ENCODE measurements around the gene CCND3.

CCND3 gene

GRCh38 chr6:41966214-41966920 is 24.8 kb upstream of the CCND3 start:
- Histone ChIP-seq H3K4me1 (ENCODE audit: insufficient read depth, low read length) (peaks cover 30% of the 10 kb centered on the region), H3K9ac (ENCODE audit: low read depth, low read length) (peak overlapping the region; percentile 47; the same call in 1 of the 2 replicates), H3K27me3 (ENCODE audit: insufficient read depth, low read length) (peaks cover 6% of the 10 kb centered on the region; the same call in 1 of the 2 replicates), H3K4me3 (ENCODE audit: low read length) (no peak overlapping the region), H3K27ac (ENCODE audit: low read length) (peak overlapping the region; percentile 5), H3K9me3 (ENCODE audit: insufficient read depth, low read depth, low read length) (no peaks in the 10 kb centered on the region), H3K36me3 (ENCODE audit: insufficient read depth, low read depth, low read length) (no peaks in the 10 kb centered on the region)

DNA sequence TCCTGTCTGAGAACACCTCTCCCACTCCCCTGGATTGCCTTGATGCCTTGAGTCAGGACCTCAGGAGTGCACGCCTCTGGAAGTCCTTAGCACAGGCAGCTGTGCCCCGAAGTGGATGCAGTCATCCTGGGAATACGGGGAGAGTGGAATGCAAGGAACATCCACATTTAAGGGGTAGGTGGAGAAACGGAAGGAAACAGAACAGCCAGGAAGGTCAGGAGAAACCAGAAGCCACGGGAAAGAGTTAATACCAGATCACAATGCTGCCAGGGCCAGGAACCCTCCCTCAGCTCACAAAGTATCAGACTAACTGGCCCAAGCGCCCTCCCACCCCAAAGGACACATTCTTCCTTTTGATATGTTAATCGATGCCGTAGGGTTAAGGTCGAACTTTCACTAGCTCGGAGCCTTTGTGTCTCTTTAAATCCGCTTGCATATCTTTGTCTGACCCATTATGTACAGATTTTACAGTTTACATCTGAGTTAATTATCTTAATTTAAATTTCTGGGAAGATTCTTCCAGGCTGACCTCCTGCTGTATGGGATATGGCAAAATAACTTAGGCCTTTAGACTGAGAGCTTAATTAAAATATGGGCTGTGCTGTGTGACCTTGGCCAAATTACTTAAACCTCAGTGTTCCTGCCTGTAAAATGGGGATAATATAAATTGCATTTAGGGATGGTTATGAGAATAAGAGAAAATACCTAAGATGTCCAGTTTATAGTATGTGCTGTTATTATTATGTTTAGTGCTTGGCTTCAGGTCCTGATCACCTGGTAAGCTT is 24.0 kb upstream of the CCND3 start:
- peaks cover 30% of the 10 kb centered on the region for H3K4me1 ChIP-seq (ENCODE audit: insufficient read depth, low read length)
- peak overlapping the region; percentile 24; the same call in 1 of the 2 replicates for H3K4me3 ChIP-seq (ENCODE audit: low read length)
- no peaks in the 10 kb centered on the region for H3K9me3 ChIP-seq (ENCODE audit: insufficient read depth, low read depth, low read length)
- peak overlapping the region; percentile 20 for H3K27ac ChIP-seq (ENCODE audit: low read length)
- H3K36me3 ChIP-seq (ENCODE audit: insufficient read depth, low read depth, low read length): no peaks in the 10 kb centered on the region
- H3K9ac ChIP-seq (ENCODE audit: low read depth, low read length): peak overlapping the region; percentile 47; the same call in 1 of the 2 replicates
- H3K27me3 ChIP-seq (ENCODE audit: insufficient read depth, low read length): peaks cover 6% of the 10 kb centered on the region; the same call in 1 of the 2 replicates

DNA sequence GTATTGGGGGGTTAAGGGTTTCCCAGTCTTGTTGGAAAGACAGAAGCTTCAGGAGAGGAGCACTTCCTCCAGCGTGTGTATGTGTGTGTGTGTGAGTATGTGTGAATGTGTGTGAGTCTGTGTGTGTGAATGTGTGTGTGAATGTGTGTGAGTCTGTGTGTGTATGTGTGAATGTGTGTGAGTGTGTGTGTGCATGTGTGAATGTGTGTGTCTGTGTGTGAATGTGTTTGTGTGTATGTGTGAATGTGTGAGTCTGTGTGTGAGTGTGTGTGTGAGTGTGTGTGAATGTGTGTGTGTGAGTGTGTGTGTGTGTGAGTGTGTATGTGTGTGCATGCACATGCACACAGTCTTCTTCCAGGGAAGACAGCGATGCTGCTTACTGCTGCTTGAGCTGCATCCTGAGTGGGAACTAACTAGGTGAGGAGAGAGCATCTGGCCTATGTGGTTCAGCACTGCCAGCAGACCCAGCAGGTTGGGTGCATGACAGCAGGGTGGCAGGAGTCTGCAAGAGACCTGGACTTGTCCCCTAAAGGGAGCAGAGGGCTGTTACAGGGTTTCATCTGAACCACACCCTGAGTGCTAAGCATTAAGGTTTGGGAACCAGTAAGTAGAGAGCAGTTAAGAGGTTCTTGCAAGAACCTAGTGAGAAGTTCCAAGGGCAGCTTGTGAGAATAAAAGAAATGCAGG is 22.7 kb upstream of the CCND3 start:
- H3K4me1 ChIP-seq (ENCODE audit: insufficient read depth, low read length): peaks cover 30% of the 10 kb centered on the region
- no peak overlapping the region for H3K27ac ChIP-seq (ENCODE audit: low read length)
- H3K9me3 ChIP-seq (ENCODE audit: insufficient read depth, low read depth, low read length): no peaks in the 10 kb centered on the region

DNA sequence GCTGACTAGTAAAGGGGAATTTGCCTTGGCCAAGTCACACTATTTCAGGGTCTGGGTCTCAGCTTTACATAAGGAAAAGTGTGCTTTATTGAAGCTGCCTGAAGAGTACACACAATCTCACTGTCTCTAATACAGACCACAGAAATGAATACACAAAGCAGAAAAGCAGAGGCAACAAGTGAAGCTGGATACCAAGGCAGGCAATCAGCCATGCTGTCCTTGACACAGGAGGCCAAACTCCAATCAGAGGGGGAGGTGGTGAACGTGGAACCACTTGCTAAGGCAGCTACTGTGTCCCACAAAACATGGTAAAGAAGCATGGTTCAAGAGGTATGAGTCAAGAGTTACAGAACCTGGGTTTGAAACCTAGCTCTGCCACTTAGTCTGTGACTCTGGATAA is 21.8 kb upstream of the CCND3 start:
- H3K9me3 ChIP-seq (ENCODE audit: insufficient read depth, low read depth, low read length): no peaks in the 10 kb centered on the region
- H3K4me1 ChIP-seq (ENCODE audit: insufficient read depth, low read length): peaks cover 30% of the 10 kb centered on the region
- no peaks in the 10 kb centered on the region for H3K36me3 ChIP-seq (ENCODE audit: insufficient read depth, low read depth, low read length)
- no peak overlapping the region for H3K9ac ChIP-seq (ENCODE audit: low read depth, low read length)
- H3K27me3 ChIP-seq (ENCODE audit: insufficient read depth, low read length): peaks cover 6% of the 10 kb centered on the region; the same call in 1 of the 2 replicates
- no peak overlapping the region for H3K27ac ChIP-seq (ENCODE audit: low read length)
- no peak overlapping the region for H3K4me3 ChIP-seq (ENCODE audit: low read length)

More for the DNA sequence above, 22.7 kb upstream of the CCND3 start:
- Histone ChIP-seq H3K36me3 (ENCODE audit: insufficient read depth, low read depth, low read length) (no peaks in the 10 kb centered on the region), H3K9ac (ENCODE audit: low read depth, low read length) (peak overlapping the region; percentile 18; the same call in 1 of the 2 replicates), H3K27me3 (ENCODE audit: insufficient read depth, low read length) (peaks cover 6% of the 10 kb centered on the region; the same call in 1 of the 2 replicates), H3K4me3 (ENCODE audit: low read length) (no peak overlapping the region)

- no peak overlapping the region for H3K27ac ChIP-seq (ENCODE audit: low read length)
- peaks cover 12% of the 10 kb centered on the region for H3K4me1 ChIP-seq (ENCODE audit: insufficient read depth, low read length)
- H3K27me3 ChIP-seq (ENCODE audit: insufficient read depth, low read length): peaks cover 6% of the 10 kb centered on the region; the same call in 1 of the 2 replicates
- H3K4me3 ChIP-seq (ENCODE audit: low read length): no peak overlapping the region
- H3K9me3 ChIP-seq (ENCODE audit: insufficient read depth, low read depth, low read length): no peaks in the 10 kb centered on the region
- H3K9ac ChIP-seq (ENCODE audit: low read depth, low read length): no peak overlapping the region
- no peaks in the 10 kb centered on the region for H3K36me3 ChIP-seq (ENCODE audit: insufficient read depth, low read depth, low read length)
Measured at GRCh38 chr6:41960028-41960427, 18.4 kb upstream of the CCND3 start.

- H3K36me3 ChIP-seq (ENCODE audit: insufficient read depth, low read depth, low read length): no peaks in the 10 kb centered on the region
- H3K27ac ChIP-seq (ENCODE audit: low read length): no peak overlapping the region
- H3K9ac ChIP-seq (ENCODE audit: low read depth, low read length): no peak overlapping the region
- H3K9me3 ChIP-seq (ENCODE audit: insufficient read depth, low read depth, low read length): no peaks in the 10 kb centered on the region; the same call in 1 of the 2 replicates
- H3K4me3 ChIP-seq (ENCODE audit: low read length): no peak overlapping the region
- H3K4me1 ChIP-seq (ENCODE audit: insufficient read depth, low read length): no peaks in the 10 kb centered on the region
- H3K27me3 ChIP-seq (ENCODE audit: insufficient read depth, low read length): peaks cover 3% of the 10 kb centered on the region; the same call in 1 of the 2 replicates
Measured at GRCh38 chr6:41958022-41958856, 16.6 kb upstream of the CCND3 start.

DNA sequence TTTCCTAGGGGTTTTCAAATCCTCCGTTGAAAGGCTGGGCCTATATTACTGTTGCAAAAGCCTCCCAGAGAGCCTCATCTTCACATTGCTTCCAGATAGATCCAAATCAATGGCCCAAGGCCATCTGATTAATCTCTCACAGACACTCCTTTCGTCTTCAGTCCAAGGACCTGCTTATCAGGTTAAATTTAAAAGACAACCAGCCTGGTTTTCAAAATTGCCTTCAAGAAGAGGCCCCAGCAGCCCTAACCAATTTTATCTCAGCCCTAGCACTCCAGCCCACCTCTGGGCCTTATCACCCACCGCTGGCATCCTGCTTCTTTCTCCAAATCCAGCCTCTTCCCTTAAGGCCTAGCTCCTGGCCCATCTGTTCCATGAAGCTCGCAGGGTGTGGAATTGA is 15.5 kb upstream of the CCND3 start:
- Histone ChIP-seq H3K27ac (ENCODE audit: low read length) (no peak overlapping the region), H3K9me3 (ENCODE audit: insufficient read depth, low read depth, low read length) (no peaks in the 10 kb centered on the region; the same call in 1 of the 2 replicates), H3K9ac (ENCODE audit: low read depth, low read length) (no peak overlapping the region), H3K4me3 (ENCODE audit: low read length) (no peak overlapping the region), H3K27me3 (ENCODE audit: insufficient read depth, low read length) (no peaks in the 10 kb centered on the region), H3K4me1 (ENCODE audit: insufficient read depth, low read length) (no peaks in the 10 kb centered on the region), H3K36me3 (ENCODE audit: insufficient read depth, low read depth, low read length) (no peaks in the 10 kb centered on the region)

DNA sequence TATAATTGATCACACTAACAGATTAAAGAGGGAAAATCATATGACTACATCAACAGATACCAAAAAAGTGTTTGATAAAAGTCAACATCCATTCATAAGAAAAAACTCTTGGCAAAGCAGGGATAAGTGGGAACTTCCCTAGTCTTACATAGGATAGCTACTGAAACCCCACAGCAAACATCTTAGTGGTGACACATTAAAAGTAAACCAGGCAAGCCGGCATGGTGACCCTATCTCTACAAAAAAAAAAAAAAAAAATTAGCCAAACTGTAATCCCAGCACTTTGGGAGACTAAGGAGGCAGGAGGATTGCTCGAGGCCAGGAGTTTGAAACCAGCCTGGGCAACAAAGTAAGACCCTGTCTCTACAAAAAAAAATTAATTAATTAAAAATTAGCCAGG is 13.8 kb upstream of the CCND3 start:
- Histone ChIP-seq H3K27ac (ENCODE audit: low read length) (no peak overlapping the region), H3K4me1 (ENCODE audit: insufficient read depth, low read length) (no peaks in the 10 kb centered on the region), H3K4me3 (ENCODE audit: low read length) (no peak overlapping the region), H3K9ac (ENCODE audit: low read depth, low read length) (no peak overlapping the region), H3K36me3 (ENCODE audit: insufficient read depth, low read depth, low read length) (no peaks in the 10 kb centered on the region), H3K27me3 (ENCODE audit: insufficient read depth, low read length) (no peaks in the 10 kb centered on the region), H3K9me3 (ENCODE audit: insufficient read depth, low read depth, low read length) (no peaks in the 10 kb centered on the region; the same call in 1 of the 2 replicates)

DNA sequence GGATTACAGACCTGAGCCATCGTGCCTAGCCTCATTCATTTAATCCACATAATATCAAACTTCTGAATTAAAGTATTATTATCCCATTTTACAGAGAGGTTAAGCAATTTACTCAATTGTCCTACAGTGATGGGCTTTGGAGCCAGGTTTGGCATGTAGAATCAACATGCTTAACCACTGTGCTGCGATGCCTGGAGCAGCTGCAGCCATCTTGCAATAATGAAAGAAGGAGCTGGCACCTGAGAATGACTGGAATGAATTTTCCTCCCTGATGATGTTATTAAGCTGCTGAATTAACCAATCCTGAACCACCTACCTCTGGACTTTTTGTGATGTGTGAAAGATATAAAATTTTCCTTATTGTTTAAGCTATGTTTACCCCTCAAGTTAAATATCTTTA is 13.1 kb upstream of the CCND3 start:
- Histone ChIP-seq H3K9ac (ENCODE audit: low read depth, low read length) (no peak overlapping the region), H3K4me3 (ENCODE audit: low read length) (no peak overlapping the region), H3K9me3 (ENCODE audit: insufficient read depth, low read depth, low read length) (no peaks in the 10 kb centered on the region; the same call in 1 of the 2 replicates), H3K27me3 (ENCODE audit: insufficient read depth, low read length) (no peaks in the 10 kb centered on the region), H3K36me3 (ENCODE audit: insufficient read depth, low read depth, low read length) (no peaks in the 10 kb centered on the region), H3K27ac (ENCODE audit: low read length) (no peak overlapping the region), H3K4me1 (ENCODE audit: insufficient read depth, low read length) (no peaks in the 10 kb centered on the region)

GRCh38 chr6:41947581-41948220 is 6.1 kb upstream of the CCND3 start:
- Histone ChIP-seq H3K4me3 (ENCODE audit: low read length) (no peak overlapping the region), H3K9ac (ENCODE audit: low read depth, low read length) (no peak overlapping the region), H3K9me3 (ENCODE audit: insufficient read depth, low read depth, low read length) (no peaks in the 10 kb centered on the region), H3K27ac (ENCODE audit: low read length) (no peak overlapping the region), H3K27me3 (ENCODE audit: insufficient read depth, low read length) (no peaks in the 10 kb centered on the region), H3K36me3 (ENCODE audit: insufficient read depth, low read depth, low read length) (no peaks in the 10 kb centered on the region), H3K4me1 (ENCODE audit: insufficient read depth, low read length) (no peaks in the 10 kb centered on the region)
